Measurements from ENCODE around the gene PRKN.

Gene PRKN

GRCh38 chr6:162190981-162191380, 536.6 kb downstream of the PRKN start:
- TF ChIP-seq CTCF (conservative IDR thresholded peaks at IDR 0.05): no peak
- H3K27ac ChIP-seq: no peak overlapping the region

- TF ChIP-seq CTCF (conservative IDR thresholded peaks at IDR 0.05): no peak
Observed at GRCh38 chr6:162187168-162187935, 540.2 kb downstream of the PRKN start.

GRCh38 chr6:162184465-162184864, 543.1 kb downstream of the PRKN start:
- TF ChIP-seq CTCF (conservative IDR thresholded peaks at IDR 0.05): no peak
- no peak overlapping the region for H3K27ac ChIP-seq

More at GRCh38 chr6:162187168-162187935, 540.2 kb downstream of the PRKN start:
- no peak overlapping the region for H3K27ac ChIP-seq

- TF ChIP-seq CTCF (conservative IDR thresholded peaks at IDR 0.05): no peak
- no peak overlapping the region for H3K27ac ChIP-seq
Observed at GRCh38 chr6:162181741-162182401, 545.7 kb downstream of the PRKN start.

GRCh38 chr6:162181111-162181510, 546.5 kb downstream of the PRKN start:
- no peak for TF ChIP-seq CTCF (conservative IDR thresholded peaks at IDR 0.05)
- H3K27ac ChIP-seq: no peak overlapping the region

- no peak for TF ChIP-seq CTCF (conservative IDR thresholded peaks at IDR 0.05)
- no peak overlapping the region for H3K27ac ChIP-seq
Observed at GRCh38 chr6:162179196-162179951, 548.2 kb downstream of the PRKN start.

- H3K27ac ChIP-seq: no peak overlapping the region
- TF ChIP-seq CTCF (conservative IDR thresholded peaks at IDR 0.05): no peak
Observed at GRCh38 chr6:162178666-162179065, 548.9 kb downstream of the PRKN start.

Data from VCaP (cell line).